Stimulated activated CD4-positive, alpha-beta T cell treated with anti-CD3 and anti-CD28 coated beads, TNF-alpha, amount 100 ng/mL, for 48 hours (primary cell): ENCODE data around the gene ZNF316.
A peak's percentile ranks its signal among the peaks of the same experiment; 100 is the strongest.

Experiments used
- DNase-seq, 3 donors: peaks; one replicate each; pipeline ENCODE4 v3.0.0-alpha.2; 2020; ENCODE audit warnings: low read depth in 3 of 3

Gene ZNF316

DNA sequence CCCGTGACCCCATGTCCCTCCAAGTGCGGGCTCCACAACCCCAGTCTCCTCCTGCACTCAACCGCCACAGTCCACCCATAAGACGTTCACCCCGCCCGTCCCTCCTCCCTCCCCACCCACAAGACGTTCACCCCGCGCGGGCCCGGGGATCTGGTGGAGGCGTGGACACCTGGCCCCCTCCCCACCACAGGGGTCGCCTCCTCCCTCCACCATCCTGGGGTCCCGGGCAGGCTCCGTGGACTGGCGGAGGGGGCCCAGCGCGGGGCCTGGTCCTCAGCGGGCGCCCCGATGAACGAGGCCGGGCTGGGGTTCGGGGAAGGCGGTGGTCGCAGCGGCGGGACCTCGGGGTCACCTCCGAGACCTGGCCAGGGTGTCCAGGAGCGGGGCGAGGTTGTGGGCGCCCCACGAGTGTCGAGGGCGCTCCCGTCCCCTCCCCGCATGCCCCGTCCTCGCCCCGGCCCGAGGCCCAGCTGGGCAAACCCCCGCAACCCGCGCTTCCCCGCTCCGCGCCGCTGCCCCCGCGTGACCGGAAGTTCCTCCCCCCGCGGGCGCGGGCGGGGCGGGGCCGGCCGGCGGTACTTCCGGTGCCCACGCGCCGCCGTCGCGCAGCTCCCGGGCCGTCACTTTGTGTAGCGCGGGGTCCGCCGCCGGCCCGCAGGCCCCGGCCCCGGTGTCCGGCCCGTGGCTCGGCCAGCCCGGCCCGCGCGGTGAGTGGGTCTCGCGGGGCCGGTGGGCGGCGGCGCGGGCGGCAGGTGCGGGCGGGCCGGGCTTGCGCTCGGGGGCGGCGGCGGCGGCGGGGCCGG is at the start of gene ZNF316:
Gene ZNF316 (plus strand): TSS at position 578 of the 803 bp plus-strand sequence. CDS start 5,092 bp downstream, outside the sequence.
- DNase-seq: peak in 2 of 3 donors; percentile 39 to 55

DNA sequence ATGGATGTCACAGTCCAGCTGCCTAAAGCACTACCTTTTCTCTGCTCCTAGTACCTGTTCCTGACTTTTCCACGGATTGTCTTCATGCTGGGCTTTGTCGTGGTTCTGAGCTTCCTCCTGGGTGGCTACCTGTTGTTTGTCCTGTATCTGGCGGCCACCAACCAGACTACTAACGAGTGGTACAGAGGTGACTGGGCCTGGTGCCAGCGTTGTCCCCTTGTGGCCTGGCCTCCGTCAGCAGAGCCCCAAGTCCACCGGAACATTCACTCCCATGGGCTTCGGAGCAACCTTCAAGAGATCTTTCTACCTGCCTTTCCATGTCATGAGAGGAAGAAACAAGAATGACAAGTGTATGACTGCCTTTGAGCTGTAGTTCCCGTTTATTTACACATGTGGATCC is 48.6 kb upstream of the ZNF316 start:
- no peak for DNase-seq

DNA sequence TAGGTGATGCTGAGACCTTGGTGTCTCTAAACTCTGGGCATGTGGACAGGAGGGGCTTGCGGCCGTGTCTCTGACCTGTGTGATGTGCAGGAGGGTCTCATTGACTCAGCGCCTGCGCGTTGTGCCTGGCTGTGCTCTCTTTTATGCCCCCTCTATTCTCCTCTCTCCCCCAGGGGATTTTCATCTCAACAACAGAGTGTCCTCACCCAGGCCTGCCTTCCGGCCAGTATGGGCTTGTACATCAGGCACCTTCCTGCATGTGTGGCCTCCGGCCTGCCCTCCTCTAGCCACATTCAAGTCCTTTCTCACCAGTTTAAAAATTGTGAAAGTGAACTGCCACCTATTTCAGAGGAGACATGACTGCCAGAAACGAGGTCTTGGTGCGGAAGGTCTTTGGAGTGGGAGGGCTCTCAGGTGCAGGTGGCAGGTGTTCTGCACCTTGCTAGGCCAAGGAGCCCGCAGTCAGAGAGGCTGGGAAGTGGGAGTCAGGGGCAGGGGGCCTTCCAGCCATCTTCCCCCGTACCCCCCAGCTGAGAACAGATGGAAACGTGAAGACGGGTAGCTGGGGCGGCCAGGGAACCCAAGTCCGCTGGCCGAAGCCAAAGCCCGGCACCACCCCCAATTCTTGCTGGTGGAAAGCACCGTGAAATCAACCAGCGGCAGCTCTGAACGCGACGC is 47.8 kb upstream of the ZNF316 start:
- no peak for DNase-seq

DNA sequence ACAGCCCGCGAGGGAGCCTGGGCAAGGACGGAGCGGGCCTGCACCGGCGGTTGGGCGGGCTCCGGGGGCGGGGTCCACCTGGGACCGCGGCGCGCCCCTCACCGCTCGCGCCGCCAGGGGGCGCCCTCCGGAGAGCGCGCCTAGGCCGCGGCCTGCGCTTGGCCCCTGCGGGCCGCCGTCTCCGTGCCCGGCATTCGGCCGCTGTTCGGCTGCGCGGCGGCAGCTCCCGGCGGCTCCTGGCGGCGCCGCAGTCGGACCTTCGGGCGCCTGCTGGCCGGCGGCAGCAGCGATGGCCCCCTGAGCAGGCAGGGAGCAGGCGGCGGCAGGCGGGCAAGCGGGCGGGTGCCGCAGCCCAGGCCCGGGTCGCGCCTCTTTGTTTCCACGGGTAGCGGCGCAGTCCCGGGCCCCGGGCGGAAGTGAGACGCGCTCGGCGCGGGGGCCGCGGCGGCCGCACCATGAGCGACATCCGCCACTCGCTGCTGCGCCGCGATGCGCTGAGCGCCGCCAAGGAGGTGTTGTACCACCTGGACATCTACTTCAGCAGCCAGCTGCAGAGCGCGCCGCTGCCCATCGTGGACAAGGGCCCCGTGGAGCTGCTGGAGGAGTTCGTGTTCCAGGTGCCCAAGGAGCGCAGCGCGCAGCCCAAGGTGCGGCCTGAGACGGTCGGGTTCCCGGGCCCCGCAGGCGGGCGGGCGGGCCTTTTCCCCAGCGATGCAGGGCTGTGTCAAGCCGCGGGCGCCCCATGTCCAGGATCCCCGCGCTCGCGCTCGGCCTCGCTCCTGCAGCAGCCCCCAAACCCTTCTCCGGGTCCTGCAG is 47.1 kb upstream of the ZNF316 start, which contains the start of gene INTS15:
Gene INTS15 (plus strand): TSS at position 193 of the 816 bp plus-strand sequence. CDS start 263 bp downstream, at position 456.
- DNase-seq: peak; percentile 56 to 77 (median 60)

DNA sequence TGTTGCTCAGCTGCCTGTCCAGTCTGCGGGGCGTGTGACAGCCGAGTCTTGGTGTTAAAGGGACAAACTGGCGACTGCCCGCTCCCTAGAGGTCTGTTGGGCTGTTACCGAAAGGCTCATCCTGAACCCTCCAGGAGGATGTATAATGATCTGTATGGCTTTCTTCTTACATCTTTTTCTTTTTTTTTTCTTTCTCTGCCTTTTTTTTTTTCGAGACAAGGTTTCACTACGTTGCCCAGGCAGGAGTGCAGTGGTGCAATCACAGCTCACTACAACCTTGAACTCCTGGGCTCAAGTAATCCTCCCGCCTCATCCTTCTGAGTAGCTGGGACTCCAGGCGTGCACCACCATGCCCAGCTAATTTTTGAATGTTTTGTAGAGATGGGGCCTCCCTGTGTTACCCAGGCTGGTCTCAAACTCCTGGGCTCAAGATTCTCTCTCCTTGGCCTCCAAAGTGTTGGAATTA is 46.4 kb upstream of the ZNF316 start:
- no peak for DNase-seq

DNA sequence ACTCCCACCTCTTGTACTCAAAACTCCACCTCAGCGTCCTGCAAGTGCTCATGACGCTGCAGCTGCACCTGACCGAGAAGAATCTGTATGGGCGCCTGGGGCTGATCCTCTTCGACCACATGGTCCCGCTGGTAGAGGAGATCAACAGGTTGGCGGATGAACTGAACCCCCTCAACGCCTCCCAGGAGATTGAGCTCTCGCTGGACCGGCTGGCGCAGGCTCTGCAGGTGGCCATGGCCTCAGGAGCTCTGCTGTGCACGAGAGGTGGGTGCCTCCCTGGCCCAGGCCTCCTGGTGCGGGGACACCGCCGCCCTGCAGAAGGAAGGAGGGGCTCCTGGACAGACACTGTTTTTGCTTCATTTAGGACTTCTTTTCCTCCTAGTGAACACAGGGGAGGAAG is 37.0 kb upstream of the ZNF316 start:
- no peak for DNase-seq

DNA sequence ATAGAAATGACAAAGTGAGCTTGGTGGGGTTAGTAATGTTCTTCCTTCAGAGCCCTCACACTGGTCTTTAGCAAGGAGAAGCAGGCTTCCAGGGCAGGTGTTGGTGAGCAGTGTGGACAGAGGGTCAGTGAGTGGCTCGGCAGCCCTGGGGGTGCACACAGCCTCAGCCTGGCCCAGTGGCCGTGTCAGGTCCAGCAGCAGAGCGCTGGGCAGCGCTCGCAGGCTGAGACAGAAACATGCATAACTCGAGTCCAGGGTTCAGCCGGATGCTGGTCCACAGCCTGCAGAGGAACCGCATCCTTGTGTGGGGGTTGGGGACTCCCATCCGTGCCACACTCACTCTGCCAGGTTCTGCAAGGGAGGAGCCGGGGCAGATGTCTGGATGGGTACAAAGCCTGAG is 32.7 kb upstream of the ZNF316 start:
- no peak for DNase-seq

DNA sequence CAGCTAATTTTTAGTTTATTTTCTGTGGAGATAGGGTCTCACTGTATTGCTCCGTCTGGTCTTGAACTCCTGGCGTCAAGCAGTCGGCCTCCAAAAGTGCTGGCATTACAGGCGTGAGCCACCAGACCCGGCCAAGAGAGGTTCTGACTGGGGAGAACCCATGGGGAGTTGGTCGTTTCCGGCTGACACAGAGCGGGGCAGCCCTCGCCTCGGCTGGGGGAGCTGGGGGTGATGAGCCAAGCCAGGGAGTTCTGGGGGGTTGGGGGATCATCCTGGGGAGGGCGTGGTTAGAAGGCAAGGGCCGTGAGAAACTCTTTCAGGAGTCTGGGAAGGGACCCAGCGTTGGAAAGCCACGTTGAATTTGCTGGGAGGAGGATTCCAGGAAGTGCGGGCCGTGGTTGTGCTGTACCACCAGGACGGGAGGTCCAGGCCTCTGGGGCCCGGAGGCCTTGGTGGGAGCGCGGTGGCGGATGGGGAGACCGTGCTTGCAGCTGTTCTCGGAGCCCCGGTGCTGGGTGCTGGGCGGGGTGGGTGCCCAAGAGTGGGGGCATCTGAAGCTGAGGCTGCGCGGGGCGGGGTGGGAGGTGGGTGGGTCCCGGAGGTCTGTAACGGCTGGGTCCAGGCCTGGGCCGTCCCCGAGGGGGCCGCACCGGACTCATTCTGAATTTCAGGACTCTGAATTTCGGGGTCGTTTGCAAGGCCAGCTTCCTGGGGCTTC is 30.1 kb upstream of the ZNF316 start:
- DNase-seq: no peak

DNA sequence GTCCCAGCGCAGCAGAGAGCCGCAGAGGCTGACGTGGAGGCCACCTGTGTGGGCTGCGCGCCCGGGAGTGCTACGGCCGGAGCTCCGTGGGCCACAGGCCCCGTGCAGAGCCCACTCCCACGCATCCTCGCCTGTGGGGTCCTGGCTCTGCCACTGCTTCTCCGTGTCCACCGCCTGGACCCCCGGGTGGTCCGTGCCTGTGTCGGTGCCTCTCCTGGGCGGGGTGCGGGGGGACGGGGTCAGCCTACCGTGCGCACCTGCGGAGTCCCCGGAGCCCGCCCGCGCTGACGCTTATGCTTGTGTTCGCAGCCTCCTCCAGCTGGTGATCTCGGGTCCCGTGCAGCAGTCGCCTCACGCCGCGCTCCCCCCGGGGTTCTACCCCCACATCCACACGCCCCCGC is 29.5 kb upstream of the ZNF316 start:
- DNase-seq: no peak

DNA sequence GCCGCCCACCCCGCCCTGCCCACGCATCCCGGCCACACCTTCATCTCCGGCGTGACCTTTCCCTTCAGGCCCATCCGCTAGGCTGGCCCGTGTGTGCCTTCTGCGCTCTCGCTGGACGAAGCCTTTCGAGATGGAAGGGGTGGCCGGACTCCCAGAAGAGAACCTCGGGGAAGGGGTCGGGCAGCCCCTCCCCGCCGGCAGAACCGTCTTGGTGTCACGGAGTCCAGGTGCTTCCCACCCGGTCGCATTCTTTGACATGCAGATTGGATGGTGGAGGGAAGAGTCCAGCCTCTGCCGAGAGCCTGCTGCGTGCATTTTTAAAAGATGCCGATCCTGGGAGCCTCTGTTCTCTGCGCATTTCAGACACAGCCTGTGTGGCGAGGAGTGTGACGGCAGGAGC is 29.0 kb upstream of the ZNF316 start:
- no peak for DNase-seq

DNA sequence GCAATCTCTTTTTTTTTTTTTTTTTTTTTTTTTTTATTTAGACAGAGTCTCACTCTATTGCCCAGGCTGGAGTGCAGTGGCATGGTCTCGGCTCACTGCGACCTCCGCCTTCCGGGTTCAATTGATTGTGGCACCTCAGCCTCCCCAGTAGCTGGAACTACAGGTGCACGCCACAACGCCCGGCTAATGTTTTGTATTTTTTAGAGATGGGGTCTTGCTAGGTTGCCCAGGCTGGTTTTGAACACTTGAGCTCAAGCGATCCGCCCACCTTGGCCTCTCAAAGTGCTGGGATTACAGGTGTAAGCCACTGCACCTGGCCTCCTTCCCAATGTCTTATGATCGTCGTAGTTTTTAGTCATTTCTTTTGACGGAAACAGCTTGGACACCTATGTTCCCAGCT is 28.3 kb upstream of the ZNF316 start:
- DNase-seq: no peak

DNA sequence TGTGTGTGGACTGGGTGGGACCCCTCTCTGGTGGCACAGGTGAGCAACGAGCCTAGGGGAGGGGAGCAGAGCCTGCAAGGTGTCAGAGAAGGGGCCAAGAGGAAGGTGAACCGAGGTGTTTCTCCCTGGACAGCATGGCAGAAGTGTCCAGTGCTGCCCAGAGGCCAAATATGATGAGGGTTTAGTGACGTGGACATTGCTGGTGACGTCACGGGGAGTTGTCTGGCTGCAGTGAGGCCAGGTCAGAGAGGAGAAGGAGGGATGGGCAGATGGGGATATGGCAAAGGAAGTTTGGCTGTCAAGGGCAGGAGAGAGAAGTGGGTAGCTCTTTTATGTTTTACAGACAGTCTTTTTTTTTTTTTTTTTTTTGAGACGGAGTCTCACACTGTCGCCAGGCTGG is 24.3 kb upstream of the ZNF316 start:
- DNase-seq: no peak

DNA sequence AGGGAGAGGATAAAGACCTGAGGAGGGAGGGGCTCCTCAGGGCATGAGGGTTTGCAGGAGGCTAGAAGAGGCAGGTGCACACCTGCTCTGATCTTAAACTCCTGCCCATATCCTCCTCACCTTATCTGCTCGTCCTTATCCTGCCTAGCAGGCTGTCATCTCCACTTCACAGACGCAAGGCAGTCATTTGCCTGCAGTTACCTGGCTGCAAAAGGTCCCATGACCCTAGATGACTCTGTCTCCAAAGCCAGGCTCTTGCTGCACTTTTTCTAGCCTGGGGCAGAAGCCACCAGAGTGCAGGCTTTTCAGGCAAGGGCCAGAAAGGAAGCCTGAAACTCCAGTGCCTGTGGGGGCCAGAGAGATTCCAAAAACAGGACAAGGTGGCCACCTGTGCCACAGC is 23.4 kb upstream of the ZNF316 start:
- DNase-seq: no peak

DNA sequence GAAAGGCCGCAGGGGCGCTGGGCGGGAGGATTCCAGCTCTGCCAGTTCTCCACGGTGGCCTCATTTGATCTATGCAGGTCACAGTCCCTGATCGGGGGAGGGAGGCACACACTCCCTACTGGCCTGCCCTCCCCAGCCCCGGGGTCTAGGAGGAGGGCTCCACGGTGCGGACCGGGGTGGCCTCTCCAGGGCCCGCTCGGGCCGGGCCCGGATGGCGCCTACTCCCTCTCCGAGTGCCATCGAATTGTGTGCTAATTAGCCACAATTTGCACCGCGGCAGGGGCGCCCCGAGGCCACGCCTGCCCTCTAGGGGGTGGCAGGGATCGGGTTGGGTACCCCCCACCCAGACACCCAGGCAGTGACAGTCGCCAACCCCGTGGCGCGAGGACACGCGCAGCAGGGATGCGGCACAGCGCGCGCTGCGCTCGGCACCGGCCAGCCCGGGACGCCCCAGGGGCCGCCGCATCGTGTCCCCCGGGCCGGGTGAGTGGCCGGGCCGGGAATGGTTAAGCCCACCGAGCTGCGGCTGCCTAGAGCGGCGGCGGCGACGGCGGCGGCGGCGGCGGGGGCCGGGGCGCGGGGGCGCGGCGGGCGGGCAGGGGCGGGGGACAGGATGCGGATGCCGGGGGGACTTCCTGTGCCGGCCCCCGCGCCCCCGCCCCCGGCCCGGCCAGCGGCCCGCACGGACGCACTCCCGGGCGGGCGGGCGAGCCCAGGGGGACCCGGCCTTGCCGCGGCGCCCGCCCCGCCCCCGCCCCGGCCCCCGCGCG is 22.0 kb upstream of the ZNF316 start, which contains the start of gene ZNF853:
Gene ZNF853 (plus strand): TSS at position 658 of the 770 bp plus-strand sequence. CDS start 565 bp downstream, outside the sequence.
- DNase-seq: no peak

DNA sequence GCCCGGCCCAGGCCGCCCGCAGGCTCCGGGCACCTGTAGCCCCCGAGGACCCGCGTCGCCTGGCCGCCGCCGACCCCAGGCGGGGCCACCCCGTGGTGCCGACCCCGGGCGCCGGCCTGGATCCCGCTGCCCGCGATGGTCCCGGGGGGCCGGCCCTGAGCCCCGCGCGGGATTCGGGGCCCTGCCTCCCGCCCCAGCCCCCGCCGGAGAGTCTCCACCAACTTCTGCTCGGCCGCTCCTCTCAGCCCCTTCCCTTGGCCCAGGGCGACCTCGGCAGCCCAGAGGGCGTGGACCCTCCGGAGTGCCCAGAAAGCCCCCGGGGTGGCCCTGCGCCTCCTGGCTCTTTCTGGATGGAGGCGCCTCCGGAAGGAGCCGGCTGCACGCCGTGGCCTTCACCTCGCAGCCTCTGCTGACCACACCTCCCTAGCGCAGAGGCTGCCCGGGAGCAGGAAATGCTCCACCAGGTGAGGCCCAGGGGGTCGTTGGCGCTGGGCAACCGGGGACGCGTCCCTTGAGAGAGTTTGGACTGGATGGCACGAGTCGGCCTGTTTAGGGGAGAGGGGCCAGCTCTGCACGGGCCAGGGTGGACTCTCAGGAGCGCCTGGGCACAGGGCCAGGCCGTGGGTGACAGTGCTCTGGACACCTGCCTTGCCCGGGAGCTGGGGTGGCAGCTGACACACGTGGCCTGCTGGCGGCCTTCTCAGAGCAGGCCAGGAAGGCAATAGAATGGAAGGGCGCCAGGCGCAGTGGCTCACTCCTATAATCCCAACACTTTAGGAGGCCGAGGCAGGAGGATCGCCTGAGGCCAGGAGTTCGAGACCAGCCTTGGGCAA is 21.2 kb upstream of the ZNF316 start:
- DNase-seq: no peak

DNA sequence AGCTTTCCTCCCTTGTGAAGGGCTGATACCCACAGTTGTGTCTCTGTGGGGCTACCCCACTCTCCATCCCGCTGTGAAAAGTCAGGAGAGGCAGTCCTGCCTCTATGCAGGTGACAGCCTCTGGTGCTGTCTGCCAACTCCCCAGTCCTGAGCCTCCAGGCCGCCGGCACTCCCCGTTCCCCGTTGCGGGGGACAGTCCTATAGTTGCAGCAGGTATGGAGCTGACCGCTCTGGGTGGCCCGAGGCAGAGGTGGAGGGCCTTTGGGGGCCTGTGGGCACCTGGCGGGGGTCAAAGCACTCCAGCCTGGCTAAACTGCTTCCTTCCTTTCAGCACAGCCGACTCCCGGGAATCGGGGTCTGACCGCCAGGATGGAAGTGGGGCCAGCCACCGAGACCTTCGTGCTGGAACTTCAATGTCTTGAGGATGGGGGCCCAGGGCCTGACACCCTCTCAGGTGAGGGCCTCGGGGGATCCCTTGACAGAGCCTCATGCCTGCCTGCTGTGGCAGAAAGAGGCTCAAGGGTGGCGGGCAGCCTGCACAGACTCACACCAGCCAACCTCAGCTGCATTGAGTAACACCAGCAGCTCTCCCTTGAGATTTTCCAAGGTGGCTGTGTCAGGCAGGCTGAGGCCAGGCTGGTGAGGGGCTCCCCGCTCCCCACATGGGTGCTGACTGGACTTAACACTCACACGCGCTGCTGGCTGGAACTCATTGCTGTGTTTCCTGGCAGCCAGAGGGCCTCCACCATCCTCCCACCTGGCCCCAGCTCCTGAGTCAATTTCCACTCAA is 20.1 kb upstream of the ZNF316 start:
- DNase-seq: no peak

DNA sequence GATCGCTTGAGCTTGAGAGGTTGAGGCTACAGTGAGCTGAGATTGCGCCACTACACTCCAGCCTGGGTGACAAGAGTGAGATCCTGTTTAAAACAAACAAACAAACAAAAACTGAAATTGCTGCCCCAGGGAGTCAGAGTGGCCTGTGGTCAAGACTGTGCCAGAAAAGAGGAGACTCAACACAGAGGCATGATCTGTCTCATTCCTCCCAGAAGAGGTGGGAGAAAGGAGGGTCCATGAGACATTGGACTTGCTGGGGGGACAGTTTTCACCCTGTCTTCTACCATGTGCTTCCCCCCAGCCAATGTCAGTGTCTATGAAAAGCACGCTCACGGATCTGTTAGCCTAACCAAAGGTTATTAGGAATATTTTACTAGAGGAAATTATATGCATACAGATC is 18.5 kb upstream of the ZNF316 start:
- no peak for DNase-seq

DNA sequence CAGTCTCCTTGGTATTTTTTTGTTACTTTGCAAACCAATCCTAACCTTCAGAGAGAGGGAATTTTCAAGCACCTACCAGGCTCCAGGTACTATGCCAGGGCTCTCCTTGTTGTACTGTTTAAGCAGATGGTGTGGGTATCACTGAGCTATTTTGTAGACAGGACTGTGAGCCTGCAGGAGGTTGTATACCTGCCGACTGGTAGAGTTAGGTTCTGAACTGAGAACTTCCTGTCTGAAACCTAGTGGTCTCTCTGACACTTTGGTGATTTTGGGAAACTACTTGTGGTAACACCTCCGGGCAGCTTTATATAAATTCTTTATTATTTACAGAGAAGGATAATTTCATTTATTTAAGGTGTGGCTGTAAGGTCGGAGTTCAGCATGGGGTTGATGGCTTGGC is 17.2 kb upstream of the ZNF316 start:
- DNase-seq: no peak
